Liver (tissue), 3 donors: ENCODE results near the gene ANKRD6.

Source experiments
- EGR1 ChIP-seq, 2 donors: IDR thresholded peaks; 2 replicates each; pipeline ENCODE4 v1.6.1; 2016 to 2018; ENCODE audit warnings: antibody characterized with exemption in 2 of 2, low read depth in 2 of 2
- FOXA1 ChIP-seq: IDR thresholded peaks from 2 replicates; pipeline ENCODE4 v1.6.1; 2016; ENCODE audit warnings: antibody characterized with exemption
- HNF4A ChIP-seq, 2 donors: conservative IDR thresholded peaks; 2 replicates each; pipeline ENCODE4 v1.6.1; 2016; ENCODE audit warnings: antibody characterized with exemption in 2 of 2, mild to moderate bottlenecking in 2 of 2
- RAD21 ChIP-seq, 2 donors: IDR thresholded peaks; 2 replicates each; pipeline ENCODE4 v1.6.1; 2016; ENCODE audit warnings: antibody characterized with exemption in 2 of 2, mild to moderate bottlenecking in 2 of 2
- RXRA ChIP-seq, 2 donors: IDR thresholded peaks; 2 replicates each; pipeline ENCODE4 v1.6.1; 2017 to 2018; ENCODE audit warnings: antibody characterized with exemption in 2 of 2, mild to moderate bottlenecking in 1 of 2
- TAF1 ChIP-seq: conservative IDR thresholded peaks from 2 replicates; pipeline ENCODE4 v1.6.1; 2016; ENCODE audit warnings: antibody characterized with exemption, mild to moderate bottlenecking
- TF ChIP-seq, protein P1 (sequence below): fragments of 150-350 bp; IDR thresholded peaks from 2 replicates; pipeline ENCODE4 v1.5.1; 2017; ENCODE audit warnings: improper control_type of control experiment, low read depth, low read length; ENCODE audit not compliant: missing input control
- TF ChIP-seq, protein P2 (sequence below): IDR thresholded peaks from 2 replicates; pipeline ENCODE4 v1.6.1; 2016; ENCODE audit warnings: antibody characterized with exemption
- TF ChIP-seq, protein P3 (sequence below): IDR thresholded peaks from 2 replicates; pipeline ENCODE4 v1.6.1; 2016; ENCODE audit warnings: antibody characterized with exemption, mild to moderate bottlenecking
- TF ChIP-seq, protein P4 (sequence below): IDR thresholded peaks from 2 replicates; pipeline ENCODE4 v1.6.1; 2016; ENCODE audit warnings: antibody characterized with exemption
- donor health status: healthy.
- donor health status: healthy.

DNA sequence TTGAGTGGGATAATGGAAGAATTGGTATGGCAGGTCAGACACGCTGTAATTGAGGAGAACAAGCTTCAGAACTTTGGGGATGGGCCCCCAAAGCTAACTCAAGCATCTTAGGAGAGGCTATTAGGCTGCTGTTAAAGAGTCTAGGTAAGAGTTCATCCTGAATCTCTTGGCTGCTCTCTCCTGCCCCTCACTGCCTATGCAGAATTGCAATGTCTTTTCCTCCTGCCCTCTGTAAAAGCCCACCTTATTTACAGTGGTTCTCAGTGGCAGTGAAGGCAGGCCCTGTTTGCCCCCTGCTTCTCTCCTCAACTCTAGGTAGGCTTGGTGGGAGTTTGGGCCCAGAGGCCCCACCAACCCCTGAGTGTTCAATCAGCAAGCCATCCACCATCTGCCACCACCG, 150.6 kb downstream of the ANKRD6 start:
- TF ChIP-seq, protein P1, sequence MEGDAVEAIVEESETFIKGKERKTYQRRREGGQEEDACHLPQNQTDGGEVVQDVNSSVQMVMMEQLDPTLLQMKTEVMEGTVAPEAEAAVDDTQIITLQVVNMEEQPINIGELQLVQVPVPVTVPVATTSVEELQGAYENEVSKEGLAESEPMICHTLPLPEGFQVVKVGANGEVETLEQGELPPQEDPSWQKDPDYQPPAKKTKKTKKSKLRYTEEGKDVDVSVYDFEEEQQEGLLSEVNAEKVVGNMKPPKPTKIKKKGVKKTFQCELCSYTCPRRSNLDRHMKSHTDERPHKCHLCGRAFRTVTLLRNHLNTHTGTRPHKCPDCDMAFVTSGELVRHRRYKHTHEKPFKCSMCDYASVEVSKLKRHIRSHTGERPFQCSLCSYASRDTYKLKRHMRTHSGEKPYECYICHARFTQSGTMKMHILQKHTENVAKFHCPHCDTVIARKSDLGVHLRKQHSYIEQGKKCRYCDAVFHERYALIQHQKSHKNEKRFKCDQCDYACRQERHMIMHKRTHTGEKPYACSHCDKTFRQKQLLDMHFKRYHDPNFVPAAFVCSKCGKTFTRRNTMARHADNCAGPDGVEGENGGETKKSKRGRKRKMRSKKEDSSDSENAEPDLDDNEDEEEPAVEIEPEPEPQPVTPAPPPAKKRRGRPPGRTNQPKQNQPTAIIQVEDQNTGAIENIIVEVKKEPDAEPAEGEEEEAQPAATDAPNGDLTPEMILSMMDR: no peak
- TF ChIP-seq RAD21 (IDR thresholded peaks at IDR 0.05): no peak
- TF ChIP-seq TAF1: no peak
- TF ChIP-seq, protein P2, sequence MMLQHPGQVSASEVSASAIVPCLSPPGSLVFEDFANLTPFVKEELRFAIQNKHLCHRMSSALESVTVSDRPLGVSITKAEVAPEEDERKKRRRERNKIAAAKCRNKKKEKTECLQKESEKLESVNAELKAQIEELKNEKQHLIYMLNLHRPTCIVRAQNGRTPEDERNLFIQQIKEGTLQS: no peak
- TF ChIP-seq, protein P3, sequence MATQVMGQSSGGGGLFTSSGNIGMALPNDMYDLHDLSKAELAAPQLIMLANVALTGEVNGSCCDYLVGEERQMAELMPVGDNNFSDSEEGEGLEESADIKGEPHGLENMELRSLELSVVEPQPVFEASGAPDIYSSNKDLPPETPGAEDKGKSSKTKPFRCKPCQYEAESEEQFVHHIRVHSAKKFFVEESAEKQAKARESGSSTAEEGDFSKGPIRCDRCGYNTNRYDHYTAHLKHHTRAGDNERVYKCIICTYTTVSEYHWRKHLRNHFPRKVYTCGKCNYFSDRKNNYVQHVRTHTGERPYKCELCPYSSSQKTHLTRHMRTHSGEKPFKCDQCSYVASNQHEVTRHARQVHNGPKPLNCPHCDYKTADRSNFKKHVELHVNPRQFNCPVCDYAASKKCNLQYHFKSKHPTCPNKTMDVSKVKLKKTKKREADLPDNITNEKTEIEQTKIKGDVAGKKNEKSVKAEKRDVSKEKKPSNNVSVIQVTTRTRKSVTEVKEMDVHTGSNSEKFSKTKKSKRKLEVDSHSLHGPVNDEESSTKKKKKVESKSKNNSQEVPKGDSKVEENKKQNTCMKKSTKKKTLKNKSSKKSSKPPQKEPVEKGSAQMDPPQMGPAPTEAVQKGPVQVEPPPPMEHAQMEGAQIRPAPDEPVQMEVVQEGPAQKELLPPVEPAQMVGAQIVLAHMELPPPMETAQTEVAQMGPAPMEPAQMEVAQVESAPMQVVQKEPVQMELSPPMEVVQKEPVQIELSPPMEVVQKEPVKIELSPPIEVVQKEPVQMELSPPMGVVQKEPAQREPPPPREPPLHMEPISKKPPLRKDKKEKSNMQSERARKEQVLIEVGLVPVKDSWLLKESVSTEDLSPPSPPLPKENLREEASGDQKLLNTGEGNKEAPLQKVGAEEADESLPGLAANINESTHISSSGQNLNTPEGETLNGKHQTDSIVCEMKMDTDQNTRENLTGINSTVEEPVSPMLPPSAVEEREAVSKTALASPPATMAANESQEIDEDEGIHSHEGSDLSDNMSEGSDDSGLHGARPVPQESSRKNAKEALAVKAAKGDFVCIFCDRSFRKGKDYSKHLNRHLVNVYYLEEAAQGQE: no peak
- TF ChIP-seq FOXA1: no peak
- no peak for TF ChIP-seq RXRA (IDR thresholded peaks at IDR 0.05)
- TF ChIP-seq, protein P4, sequence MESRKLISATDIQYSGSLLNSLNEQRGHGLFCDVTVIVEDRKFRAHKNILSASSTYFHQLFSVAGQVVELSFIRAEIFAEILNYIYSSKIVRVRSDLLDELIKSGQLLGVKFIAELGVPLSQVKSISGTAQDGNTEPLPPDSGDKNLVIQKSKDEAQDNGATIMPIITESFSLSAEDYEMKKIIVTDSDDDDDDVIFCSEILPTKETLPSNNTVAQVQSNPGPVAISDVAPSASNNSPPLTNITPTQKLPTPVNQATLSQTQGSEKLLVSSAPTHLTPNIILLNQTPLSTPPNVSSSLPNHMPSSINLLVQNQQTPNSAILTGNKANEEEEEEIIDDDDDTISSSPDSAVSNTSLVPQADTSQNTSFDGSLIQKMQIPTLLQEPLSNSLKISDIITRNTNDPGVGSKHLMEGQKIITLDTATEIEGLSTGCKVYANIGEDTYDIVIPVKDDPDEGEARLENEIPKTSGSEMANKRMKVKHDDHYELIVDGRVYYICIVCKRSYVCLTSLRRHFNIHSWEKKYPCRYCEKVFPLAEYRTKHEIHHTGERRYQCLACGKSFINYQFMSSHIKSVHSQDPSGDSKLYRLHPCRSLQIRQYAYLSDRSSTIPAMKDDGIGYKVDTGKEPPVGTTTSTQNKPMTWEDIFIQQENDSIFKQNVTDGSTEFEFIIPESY: no peak
- no peak for TF ChIP-seq HNF4A (conservative IDR thresholded peaks at IDR 0.05)
- TF ChIP-seq EGR1 (IDR thresholded peaks at IDR 0.05; ENCODE audit: low read depth in 2 of 2): no peak
